Activated naive CD4-positive, alpha-beta T cell treated with Interleukin-2 at 50 U/mL for 16 hours (primary cell): ENCODE results near the gene CCDC57.

ENCODE experiments used
- DNase-seq: peaks from one replicate; pipeline ENCODE4 v3.0.0-alpha.2; 2020

Gene CCDC57

DNA sequence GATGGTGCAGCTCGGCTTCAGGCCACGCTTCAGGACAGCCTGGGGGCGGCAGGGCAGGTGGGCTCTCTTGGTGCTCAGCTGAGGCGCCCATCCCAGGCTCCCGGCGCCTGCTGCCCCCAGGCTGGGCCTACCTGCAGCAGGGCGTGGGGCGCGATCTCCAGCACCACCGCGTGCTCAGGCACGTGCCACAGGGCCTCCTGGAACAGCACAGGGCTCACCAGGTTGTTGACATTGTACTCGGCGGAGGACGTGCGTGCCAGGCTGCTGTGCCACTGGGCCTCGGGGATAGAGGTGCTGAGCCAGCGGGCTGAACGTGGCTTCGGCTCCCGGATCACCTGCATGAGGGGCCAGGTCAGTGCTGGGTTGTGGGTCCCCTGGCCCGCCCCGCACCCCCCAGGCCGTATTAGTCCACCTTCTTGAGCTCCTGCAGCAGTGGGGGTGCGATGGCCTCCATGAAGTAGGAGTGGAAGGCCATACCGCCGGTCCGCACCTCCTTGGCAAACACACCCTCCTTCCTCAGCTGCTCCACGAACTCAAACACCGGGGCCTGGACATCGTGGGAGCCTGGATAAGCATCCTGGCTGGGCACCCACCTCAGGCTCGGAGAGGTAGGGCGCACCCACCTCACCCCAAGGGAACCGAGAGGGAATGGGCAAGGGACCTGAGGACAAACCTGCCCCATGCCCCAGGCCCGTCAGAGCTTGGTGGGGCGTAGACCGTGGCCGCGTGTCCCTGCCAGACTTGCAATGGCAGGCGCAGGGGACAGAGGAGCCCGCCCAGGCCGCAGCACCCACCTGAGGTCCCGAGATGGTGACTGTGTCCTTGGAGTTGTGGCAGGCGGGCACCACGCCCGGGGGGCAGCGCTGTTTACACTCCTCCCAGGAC is 123.6 kb downstream of the CCDC57 start:
- no peak for DNase-seq

DNA sequence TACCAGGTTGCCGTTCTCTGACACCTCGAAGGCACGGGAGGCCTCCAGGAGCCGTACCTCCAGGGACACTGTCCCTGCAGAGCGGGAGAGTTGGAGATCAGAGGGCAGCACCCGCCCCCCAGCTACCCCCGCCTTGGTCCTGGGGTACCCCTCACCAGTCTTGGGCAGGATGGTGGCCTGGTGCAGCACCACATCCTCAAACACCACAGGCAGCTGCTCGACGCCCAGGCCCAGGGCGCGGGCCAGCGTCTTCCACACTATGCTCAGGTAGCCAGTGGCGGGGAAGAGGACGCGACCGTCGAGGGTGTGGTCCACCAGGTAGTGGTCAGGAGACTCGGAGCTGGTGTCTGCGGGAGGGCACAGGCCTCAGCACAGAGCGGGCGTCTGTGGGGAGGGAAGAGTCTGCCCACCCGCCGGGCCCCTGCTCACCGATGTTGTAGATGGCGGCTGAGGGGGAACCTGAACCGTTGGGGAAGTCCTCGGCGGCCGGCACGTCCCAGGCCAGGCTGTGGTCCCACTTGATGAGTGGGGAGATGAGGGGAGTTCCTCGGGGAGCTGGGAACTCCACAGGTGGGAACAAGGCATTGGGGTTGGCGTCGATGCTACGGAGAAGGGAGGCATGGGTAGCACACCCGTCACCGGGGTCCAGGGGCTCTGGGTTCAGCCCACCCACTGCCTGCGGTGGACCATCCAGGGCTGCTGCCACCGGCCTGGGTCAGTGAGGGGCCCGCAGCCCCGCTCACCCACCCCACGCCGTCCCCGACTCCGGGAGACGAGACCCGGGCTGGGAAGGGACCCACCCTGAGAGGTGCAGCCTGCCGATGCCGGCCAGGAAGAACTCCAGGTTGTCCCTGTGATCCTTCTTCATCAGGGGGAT is 124.4 kb downstream of the CCDC57 start:
- no peak for DNase-seq

DNA sequence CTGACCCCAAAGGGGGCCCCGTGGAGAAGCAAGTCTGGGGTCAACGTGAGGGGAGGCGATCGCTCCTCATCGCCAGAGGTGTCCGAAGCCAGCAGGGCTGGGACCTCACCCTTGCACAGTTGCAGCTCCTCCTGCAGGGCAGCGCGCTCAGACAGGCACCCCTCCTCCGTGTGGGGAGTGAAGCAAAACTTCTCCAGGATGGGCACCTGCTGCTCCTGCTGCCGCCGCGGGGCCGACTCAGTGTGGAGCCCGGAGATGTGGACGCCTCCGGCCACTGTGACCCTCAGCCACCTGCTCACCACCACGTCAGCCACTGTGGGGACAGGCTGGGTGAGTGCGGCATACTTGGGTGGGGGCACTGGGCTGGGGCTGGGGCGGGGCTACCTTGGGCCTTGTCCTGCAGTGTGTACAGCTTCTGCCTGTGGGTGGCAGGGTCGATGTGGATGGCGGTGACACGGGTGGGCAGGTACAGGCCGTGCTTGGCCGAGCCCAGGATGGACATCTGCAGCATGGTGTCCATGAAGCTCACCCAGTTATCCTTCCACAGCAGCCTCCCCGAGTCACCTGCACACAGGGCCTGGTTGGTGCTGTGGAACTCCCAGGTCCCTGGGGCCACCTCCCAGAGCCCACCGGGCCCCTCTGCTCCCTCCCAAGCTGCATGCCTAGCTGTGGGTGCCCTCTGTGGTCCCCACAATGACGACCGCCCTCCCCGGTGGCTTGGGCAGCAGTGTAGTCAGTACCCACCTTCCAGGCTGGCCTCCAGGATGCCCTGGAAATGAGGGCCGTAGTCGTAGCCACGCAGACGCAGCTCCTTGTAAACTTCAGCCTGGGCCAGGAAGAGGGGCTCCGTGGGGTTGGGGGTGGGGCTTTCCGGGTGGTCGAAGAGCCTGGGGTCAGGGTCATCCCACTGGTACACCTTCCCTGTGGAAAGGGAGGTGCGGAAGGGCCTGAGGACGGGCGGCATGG is 125.4 kb downstream of the CCDC57 start:
- DNase-seq, result no peak

DNA sequence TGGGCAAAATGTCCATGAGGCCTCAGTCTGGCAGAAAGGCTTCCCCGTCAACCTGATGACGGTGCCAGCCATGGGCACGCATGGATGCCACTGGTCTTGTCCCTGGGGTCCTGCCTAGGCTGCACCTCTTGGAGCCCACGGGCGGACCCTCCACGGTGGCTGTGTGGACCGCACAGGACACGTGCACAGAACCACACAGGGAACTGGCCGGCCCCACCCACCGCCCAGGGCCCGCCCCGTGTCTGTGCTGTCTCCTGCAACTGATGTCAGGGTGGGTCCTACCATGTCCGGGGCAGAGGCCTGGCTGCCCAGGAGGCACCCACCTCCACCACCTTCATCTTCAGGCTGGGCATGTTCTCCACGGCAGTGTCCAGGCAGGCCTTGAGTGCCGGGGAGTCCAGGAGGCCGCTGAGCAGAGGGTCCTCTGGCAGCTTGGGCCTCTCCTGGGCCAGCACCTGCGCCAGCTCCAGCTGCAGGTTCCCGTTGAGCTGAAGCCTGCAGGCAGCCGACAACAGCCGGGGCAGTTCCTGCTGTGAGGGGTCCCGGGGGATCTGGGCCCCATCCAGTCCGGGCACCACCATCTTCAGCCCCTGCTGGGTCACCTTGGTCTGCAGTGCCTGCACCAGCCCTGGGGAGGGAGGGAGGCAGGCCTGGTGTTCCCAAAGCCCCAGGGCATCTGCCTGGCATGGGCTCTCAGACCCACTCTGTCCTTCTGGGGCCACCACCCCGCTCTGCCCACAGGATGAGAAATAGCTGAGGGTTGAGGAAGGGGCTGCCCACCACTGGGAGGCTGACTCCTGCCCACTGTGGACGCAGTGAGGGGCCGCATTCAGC is 126.5 kb downstream of the CCDC57 start:
- DNase-seq, result no peak

DNA sequence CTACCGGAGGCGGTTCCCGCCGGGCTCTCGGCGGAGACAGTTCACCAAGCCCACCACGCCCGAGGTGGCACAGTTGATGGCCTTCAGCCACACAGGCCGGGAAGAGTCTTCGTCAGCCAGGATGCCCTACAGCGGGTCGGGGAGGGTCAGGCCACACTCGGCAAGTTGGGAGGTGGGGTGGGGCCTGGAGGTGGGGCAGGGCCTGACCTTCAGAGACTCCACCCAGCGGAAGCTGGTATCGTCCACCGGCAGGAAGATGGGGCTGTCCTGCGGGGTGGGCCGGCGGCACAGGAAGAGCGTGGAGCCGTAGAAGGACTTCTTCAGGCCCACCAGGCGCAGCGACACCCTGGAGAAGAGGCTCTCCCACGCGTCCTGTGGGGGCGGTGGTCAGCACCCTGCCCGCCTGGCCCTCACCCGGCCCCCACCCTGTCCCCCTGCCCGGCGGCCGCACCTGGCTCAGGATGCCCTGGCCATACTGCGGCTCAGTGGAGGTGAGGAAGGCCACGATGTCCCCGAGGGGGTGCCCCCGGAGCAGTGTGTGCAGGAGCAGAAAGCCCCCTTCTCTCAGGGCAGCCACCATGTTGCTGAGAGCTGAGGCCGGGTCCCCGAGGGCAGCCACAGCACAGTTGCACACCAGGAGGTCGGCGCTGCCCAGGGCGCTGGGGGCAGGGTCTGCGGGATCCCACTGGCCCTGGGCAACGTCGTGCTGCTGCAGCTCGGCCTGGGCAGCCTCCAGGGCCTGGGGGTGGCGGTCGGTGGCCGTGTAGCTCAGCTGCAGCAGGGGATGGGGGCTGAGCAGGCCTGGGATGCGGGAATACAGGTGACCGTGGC is 127.4 kb downstream of the CCDC57 start:
- no peak for DNase-seq

DNA sequence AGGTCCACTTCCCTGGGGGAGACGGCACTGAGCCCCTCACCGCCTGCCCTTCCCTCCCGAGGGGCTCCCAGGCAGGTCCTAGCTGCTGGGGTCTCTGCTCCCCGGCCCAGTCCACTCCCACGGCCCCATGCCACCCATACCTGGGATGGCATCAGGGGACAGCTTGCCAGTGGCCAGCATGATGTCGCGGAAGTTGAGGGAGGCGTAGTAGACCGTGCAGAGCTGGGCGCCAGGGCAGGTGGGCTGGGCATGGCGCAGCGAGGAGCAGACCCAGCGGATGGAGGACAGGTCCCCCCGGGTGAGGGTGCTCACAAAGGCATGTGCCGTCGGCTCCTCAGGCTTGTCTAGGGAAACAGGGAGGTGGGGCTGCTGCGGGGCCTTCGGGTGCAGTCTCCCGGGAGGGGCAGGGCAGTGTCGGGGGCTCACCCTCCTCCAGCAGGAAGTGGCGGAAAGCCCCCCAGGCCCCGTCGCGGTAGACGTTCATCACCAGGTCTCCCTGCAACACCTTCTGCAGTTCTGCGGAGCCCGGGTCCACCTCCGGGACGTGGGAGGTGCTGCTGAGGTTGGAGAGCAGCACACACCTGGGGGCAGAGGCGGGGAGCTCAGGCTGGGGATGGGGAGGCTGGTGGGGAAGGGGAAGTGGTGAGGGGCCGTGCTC is 128.1 kb downstream of the CCDC57 start:
- DNase-seq, result no peak

DNA sequence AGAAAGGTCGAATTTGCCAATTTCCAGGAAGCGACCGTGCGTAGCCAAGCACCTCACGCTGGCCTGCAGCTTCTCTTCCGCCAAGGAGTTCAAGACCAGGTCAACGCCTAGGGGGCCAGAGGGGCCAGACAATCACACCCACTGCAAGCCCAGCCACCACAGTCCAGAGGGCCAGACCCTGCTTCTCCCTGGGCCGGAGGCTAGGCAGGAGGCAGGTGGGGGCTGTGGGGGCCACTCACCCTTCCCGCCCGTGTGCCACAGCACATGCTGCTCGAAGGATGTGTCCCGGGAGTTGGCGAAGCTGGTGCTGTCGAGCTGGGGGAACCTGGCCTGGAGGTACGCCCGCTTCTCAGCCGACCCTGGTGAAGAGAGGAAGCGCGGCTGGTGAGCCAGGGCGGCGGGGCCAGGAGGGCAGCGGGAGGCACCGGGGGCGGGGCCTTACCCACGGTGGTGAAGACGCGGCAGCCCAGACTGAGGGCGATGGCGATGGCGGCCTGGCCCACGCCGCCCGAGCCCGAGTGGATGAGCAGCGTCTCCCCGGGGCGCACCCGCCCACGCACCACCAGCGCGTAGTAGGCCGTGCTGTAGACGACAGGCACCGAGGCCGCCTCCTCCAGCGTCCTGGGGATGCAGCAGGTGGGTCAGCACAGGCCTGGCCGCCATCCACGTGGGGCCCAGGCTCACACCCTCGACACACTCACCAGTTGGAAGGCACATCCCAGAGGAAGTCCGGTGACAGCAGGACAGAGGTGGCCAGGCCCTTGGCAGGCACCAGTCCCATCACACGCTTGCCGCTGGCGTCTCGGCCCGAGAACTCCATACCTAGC is 128.9 kb downstream of the CCDC57 start:
- no peak for DNase-seq

DNA sequence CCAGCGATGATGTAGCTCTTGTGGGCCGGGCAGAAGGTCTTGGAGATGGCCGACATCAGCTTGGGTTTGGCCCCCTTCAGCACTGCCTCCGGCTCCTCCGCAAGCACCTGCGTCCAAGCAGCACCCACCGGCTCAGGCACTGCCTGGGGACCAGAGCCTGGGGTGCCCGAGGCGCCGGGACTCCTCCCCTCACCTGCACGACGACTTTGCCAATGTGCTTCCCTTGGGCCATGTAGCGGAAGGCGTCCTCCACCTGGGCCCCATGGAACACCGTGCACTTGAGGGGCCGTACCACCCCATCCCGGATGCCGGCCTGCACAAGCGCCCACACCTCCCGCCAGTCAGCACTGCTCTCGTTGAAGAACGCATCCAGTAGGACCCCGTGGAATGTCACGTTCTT is 129.6 kb downstream of the CCDC57 start:
- DNase-seq, result no peak

DNA sequence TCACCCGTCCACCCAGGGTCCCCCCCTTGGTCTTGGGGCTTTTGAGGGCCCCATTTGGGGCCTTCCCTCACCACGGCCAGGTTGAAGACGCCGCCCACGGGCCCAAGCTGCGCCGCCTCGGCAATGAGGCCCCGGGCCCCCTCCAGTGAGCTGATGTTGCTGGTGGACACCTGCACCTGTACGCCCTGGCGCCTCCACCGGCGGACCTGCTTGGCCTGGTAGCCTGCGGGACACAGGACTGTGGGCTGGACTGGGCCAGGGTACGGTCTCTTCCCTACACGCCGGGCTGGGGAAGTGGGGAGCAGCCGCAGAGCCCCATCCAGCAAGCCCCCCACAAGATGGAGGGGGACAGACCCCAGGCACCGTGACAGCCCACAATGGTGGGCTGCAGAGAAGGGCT is 130.2 kb downstream of the CCDC57 start:
- no peak for DNase-seq

DNA sequence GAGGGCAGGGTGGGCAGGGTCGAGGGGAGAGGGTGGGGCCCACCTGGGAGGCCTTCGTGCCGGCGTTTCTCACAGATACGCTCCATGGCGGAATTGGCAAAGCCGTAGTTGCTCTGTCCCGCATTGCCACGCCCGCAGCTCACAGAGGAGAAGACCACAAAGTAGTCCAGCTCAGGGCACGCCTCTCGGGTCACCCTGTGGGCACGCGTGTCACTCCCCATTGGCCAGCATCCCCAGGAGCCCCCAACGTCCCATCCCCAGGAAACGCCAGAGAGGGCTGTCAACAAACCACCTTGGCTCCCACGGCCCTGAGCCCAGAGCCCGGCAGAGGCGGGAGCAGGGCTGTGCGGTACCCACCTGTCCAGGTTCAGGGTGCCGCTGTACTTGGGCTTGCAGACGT is 130.7 kb downstream of the CCDC57 start:
- no peak for DNase-seq

DNA sequence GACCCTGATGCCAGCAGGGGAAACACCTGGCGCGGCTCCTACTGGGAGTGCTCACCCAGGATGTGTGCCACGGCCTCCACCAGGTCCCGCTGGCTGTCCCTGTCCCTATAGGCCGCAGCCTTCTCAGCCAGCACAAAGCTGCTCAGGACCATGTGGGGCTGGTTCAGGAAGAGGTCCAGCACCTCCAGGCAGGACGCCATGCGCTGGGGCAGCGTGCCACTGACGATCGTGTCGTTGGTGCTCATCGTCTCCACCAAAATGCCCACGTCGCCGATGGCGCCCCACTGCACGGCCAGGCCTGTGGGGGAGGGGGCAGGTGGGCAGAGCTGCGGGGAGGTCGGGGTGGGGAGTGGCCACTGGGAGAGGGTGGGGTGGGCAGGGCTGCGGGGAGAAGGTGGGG is 131.1 kb downstream of the CCDC57 start:
- DNase-seq, result no peak

DNA sequence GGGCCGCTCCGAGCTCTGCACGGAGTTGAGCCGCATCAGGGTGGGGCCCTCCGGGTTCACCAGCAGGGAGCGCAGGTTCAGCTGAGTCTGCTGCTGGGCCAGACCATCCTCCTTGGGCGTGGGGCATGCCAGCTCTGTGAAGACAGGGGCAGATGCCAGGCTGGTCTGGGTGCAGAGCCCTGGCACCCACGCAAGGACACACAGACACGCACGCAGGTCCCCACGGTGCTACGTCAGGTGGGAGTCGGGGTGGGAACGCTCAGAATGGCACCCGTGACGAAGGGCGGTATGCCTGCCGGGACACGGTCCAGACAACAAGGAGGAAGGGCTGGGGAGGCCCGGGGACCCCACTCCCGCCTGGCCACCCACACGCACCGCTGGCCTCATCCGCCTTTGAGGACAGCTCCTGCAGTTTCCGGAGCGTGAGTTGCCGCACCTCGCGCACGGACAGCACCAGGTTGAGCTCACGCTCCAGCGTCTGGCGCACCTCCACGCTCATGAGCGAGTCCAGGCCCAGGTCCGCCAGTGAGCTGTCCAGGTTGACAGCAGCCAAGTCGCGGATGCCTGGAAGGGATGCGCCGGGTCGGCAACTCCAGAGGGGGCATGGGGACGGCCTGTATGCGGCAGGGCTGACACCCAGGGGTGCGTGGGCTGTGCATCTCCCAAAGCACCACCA is 131.7 kb downstream of the CCDC57 start:
- no peak for DNase-seq

DNA sequence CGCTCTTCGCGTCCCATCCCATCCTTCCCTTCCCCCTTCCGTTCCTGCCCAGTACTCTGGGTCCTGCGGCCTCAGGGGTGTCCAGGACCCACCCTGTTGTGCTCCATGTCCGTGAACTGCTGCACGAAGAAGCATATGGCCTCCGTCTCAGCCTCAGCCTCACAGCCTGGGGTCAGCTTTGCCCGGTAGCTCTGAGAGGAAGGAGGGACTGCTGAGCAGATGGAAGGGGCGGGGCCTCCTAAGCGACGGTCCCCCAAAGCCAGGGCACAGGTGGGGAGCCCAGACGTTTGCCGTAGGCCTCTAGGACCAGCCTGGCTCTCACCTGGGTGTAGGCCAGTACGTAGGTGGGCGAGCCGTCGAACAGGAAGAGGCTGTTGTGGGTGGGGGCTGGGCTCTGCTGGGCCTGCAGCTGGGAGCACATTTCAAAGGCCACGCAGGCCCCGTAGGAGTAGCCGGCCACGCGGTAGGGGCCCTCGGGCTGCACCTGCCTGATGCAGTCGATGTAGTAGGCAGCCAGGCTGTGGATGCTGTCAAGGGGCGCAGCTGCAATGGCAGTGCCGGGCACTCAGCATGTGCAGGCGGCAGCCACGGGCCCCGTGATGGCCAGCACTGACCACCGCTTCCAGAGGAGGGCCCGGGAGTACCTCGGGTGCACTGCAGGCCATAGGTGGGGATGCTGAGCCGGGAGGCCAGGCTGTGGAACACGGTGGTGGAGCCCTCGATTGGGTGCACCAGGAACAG is 132.4 kb downstream of the CCDC57 start:
- DNase-seq, result no peak

DNA sequence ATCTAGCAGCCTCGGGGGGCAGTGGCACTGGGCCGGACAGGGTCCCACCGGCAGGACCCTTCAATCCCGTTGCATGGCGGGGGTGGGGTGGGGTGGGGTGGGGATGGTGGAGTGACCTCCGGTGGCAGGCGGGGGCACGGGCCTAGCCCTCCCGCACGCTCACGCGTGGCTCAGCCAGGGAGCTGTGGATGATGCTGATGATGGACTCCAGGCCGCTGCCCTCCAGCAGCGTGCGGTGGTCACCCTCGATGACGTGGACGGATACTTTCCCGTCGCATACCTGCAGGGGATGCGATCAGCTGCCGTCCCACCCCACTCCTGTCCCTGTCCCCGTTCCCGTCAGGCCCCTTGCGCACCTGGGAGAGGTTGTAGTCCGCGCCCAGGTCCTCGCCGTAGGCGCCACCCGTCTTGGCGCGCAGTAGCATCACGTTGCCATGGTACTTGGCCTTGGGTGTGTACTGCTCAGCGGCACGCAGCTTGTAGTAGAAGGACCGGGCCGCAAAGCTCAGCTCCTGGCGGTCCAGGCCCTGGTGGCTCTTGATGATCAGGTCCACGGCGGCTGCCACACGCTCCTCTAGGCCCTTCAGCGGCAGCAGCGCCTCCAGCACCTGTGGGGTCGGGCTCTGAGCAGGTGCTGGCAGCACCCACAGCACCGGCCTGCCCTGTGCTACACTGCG is 133.5 kb downstream of the CCDC57 start:
- no peak for DNase-seq

DNA sequence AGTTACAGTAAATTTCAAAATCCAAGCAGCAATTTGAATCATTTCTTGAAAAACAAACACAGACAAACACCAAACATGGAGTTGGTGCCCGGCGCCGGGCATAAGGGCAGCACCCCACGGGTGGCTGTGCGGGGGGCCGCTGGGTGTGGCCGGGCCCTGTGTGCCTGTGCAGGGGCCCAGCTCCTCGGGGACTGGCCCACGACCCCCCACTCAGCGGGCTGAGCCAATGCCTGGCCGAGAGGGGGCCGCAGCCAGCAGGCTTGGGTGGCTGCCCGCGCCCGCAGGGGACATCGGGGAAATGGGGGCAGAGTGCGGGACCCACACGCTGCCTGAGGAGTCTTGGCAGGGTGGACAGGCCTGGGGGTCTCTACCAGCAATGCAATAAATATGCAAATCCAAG is 134.2 kb downstream of the CCDC57 start:
- no peak for DNase-seq

DNA sequence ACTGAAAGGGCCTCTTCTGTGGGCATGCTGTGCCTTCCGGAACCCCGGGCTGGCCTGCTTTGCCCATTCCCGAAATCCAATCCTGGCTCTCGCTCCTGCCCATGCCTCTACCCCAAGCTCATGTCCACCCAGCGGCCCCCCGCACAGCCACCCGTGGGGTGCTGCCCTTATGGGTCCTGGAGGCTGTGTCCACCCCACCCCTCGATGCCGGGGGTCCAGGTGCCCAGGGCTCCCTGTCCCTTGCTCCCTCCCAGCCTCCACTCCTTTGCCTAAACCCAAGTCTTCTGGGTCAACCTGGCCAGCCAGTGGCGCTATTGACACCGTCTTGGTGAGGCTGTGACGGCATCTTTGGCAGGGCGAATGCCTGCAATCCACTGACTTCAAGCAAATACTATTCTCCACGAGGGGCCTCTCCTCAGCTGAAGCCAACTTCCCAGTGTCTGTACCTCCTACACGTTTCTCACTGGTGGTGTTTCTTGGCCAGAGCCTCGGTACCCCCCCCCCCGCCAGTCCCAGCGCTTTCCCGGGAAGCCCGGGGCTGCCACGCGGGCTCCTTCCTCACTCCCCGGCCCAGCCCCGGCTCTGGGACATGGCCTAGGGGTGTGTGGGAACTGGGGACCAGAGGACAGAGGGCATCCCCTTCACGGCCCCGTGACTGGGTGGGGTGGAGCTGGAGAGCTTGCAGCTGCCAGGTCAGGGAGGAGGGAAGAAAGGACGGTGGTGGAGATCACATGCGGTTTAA is 134.9 kb downstream of the CCDC57 start:
- DNase-seq, result no peak
